Measurements from ENCODE around the gene MCC. TPM values are rescaled to one million over a fixed set of nuclear protein-coding genes. Genes with fewer than 3 reads are reported as not detected.

MCC gene
- polyA plus RNA-seq, 4 donors = 0.45 to 3.5 (median 1.6) TPM

GRCh38 chr5:113450462-113450861 lies 37.8 kb downstream of the MCC start:
- no peak for FAIRE-seq
- Histone ChIP-seq H3K4me1 (ENCODE audit: control insufficient read depth in 3 of 3, insufficient read depth in 2 of 3, low read depth in 1 of 3, low read length in 2 of 3) (no peaks in the 10 kb centered on the region), H3K4me3 (ENCODE audit: low read depth in 1 of 3, low read length in 3 of 3) (no peak overlapping the region), H3K27me3 (ENCODE audit: control insufficient read depth in 3 of 3, insufficient read depth in 3 of 3, low read length in 3 of 3) (no peaks in the 10 kb centered on the region), H3K36me3 (ENCODE audit: control insufficient read depth in 3 of 3, insufficient read depth in 2 of 3, low read depth in 1 of 3, low read length in 3 of 3) (no peaks in the 10 kb centered on the region), H3K27ac (ENCODE audit: low read depth in 1 of 3, low read length in 2 of 3) (no peak overlapping the region), H3K9me3 (ENCODE audit: control insufficient read depth in 2 of 2, insufficient read depth in 1 of 2, low read depth in 1 of 2, low read length in 1 of 2) (no peaks in the 10 kb centered on the region)
- no peak for DNase-seq
- 66 to 77% (median 76%) methylated on average over 2 of the region's 2 CpGs for WGBS, 3 donors

- WGBS, 3 donors = 42 to 65% (median 49%) methylated on average over 3 of the region's 3 CpGs
- Histone ChIP-seq H3K27ac (ENCODE audit: low read depth in 1 of 3, low read length in 2 of 3) (no peak overlapping the region), H3K27me3 (ENCODE audit: control insufficient read depth in 3 of 3, insufficient read depth in 3 of 3, low read length in 3 of 3) (no peaks in the 10 kb centered on the region), H3K36me3 (ENCODE audit: control insufficient read depth in 3 of 3, insufficient read depth in 2 of 3, low read depth in 1 of 3, low read length in 3 of 3) (no peaks in the 10 kb centered on the region), H3K4me1 (ENCODE audit: control insufficient read depth in 3 of 3, insufficient read depth in 2 of 3, low read depth in 1 of 3, low read length in 2 of 3) (no peaks in the 10 kb centered on the region), H3K9me3 (ENCODE audit: control insufficient read depth in 2 of 2, insufficient read depth in 1 of 2, low read depth in 1 of 2, low read length in 1 of 2) (no peaks in the 10 kb centered on the region), H3K4me3 (ENCODE audit: low read depth in 1 of 3, low read length in 3 of 3) (no peak overlapping the region)
- FAIRE-seq (no peak), DNase-seq (no peak)
These were observed 40.0 kb downstream of the MCC start for GRCh38 chr5:113448252-113448651.

GRCh38 chr5:113447498-113448050 lies 40.7 kb downstream of the MCC start:
- 62 to 70% (median 70%) methylated on average over 4 of the region's 4 CpGs for WGBS, 3 donors

GRCh38 chr5:113446358-113446927 lies 41.8 kb downstream of the MCC start:
- H3K27ac ChIP-seq (ENCODE audit: low read depth in 1 of 3, low read length in 2 of 3) = no peak overlapping the region
- 72 to 81% (median 73%) methylated on average over 2 of the region's 2 CpGs for WGBS, 3 donors
- H3K4me1 ChIP-seq (ENCODE audit: control insufficient read depth in 3 of 3, insufficient read depth in 2 of 3, low read depth in 1 of 3, low read length in 2 of 3) = no peaks in the 10 kb centered on the region
- H3K9me3 ChIP-seq (ENCODE audit: control insufficient read depth in 2 of 2, insufficient read depth in 1 of 2, low read depth in 1 of 2, low read length in 1 of 2) = no peaks in the 10 kb centered on the region
- H3K36me3 ChIP-seq (ENCODE audit: control insufficient read depth in 3 of 3, insufficient read depth in 2 of 3, low read depth in 1 of 3, low read length in 3 of 3) = no peaks in the 10 kb centered on the region
- DNase-seq (no peak), FAIRE-seq (no peak)
- H3K4me3 ChIP-seq (ENCODE audit: low read depth in 1 of 3, low read length in 3 of 3) = no peak overlapping the region
- no peaks in the 10 kb centered on the region for H3K27me3 ChIP-seq (ENCODE audit: control insufficient read depth in 3 of 3, insufficient read depth in 3 of 3, low read length in 3 of 3)

More at GRCh38 chr5:113447498-113448050, 40.7 kb downstream of the MCC start:
- H3K9me3 ChIP-seq (ENCODE audit: control insufficient read depth in 2 of 2, insufficient read depth in 1 of 2, low read depth in 1 of 2, low read length in 1 of 2) = no peaks in the 10 kb centered on the region
- H3K27ac ChIP-seq (ENCODE audit: low read depth in 1 of 3, low read length in 2 of 3) = no peak overlapping the region
- DNase-seq (peak in 1 of 2 donors; percentile 8), FAIRE-seq (no peak)
- H3K36me3 ChIP-seq (ENCODE audit: control insufficient read depth in 3 of 3, insufficient read depth in 2 of 3, low read depth in 1 of 3, low read length in 3 of 3) = no peaks in the 10 kb centered on the region
- H3K4me3 ChIP-seq (ENCODE audit: low read depth in 1 of 3, low read length in 3 of 3) = no peak overlapping the region
- H3K27me3 ChIP-seq (ENCODE audit: control insufficient read depth in 3 of 3, insufficient read depth in 3 of 3, low read length in 3 of 3) = no peaks in the 10 kb centered on the region
- H3K4me1 ChIP-seq (ENCODE audit: control insufficient read depth in 3 of 3, insufficient read depth in 2 of 3, low read depth in 1 of 3, low read length in 2 of 3) = no peaks in the 10 kb centered on the region

- H3K27ac ChIP-seq (ENCODE audit: low read depth in 1 of 3, low read length in 2 of 3) = no peak overlapping the region
- H3K9me3 ChIP-seq (ENCODE audit: control insufficient read depth in 2 of 2, insufficient read depth in 1 of 2, low read depth in 1 of 2, low read length in 1 of 2) = no peaks in the 10 kb centered on the region
- no peaks in the 10 kb centered on the region for H3K4me1 ChIP-seq (ENCODE audit: control insufficient read depth in 3 of 3, insufficient read depth in 2 of 3, low read depth in 1 of 3, low read length in 2 of 3)
- no peaks in the 10 kb centered on the region for H3K36me3 ChIP-seq (ENCODE audit: control insufficient read depth in 3 of 3, insufficient read depth in 2 of 3, low read depth in 1 of 3, low read length in 3 of 3)
- no peaks in the 10 kb centered on the region for H3K27me3 ChIP-seq (ENCODE audit: control insufficient read depth in 3 of 3, insufficient read depth in 3 of 3, low read length in 3 of 3)
- WGBS, 3 donors = 44 to 50% (median 47%) methylated on average over 1 of the region's 1 CpG
- no peak for FAIRE-seq
- H3K4me3 ChIP-seq (ENCODE audit: low read depth in 1 of 3, low read length in 3 of 3) = no peak overlapping the region
- no peak for DNase-seq
These were observed 51.1 kb downstream of the MCC start for GRCh38 chr5:113437111-113437510.

- FAIRE-seq = no peak
- Histone ChIP-seq H3K27ac (ENCODE audit: low read depth in 1 of 3, low read length in 2 of 3) (no peak overlapping the region), H3K4me3 (ENCODE audit: low read depth in 1 of 3, low read length in 3 of 3) (no peak overlapping the region), H3K27me3 (ENCODE audit: control insufficient read depth in 3 of 3, insufficient read depth in 3 of 3, low read length in 3 of 3) (no peaks in the 10 kb centered on the region), H3K4me1 (ENCODE audit: control insufficient read depth in 3 of 3, insufficient read depth in 2 of 3, low read depth in 1 of 3, low read length in 2 of 3) (no peaks in the 10 kb centered on the region), H3K36me3 (ENCODE audit: control insufficient read depth in 3 of 3, insufficient read depth in 2 of 3, low read depth in 1 of 3, low read length in 3 of 3) (no peaks in the 10 kb centered on the region), H3K9me3 (ENCODE audit: control insufficient read depth in 2 of 2, insufficient read depth in 1 of 2, low read depth in 1 of 2, low read length in 1 of 2) (no peaks in the 10 kb centered on the region)
- no peak for DNase-seq
- 75 to 83% (median 78%) methylated on average over 4 of the region's 4 CpGs for WGBS, 3 donors
These were observed 52.7 kb downstream of the MCC start for GRCh38 chr5:113435575-113435974.

GRCh38 chr5:113434889-113435288 lies 53.4 kb downstream of the MCC start, which contains the start of gene TSSK1B:
TSS of gene TSSK1B (minus strand) at chr5:113434989. CDS start at chr5:113434839, 150 bp downstream.
- no peaks in the 10 kb centered on the region for H3K27me3 ChIP-seq (ENCODE audit: control insufficient read depth in 3 of 3, insufficient read depth in 3 of 3, low read length in 3 of 3)
- H3K36me3 ChIP-seq (ENCODE audit: control insufficient read depth in 3 of 3, insufficient read depth in 2 of 3, low read depth in 1 of 3, low read length in 3 of 3) = no peaks in the 10 kb centered on the region
- FAIRE-seq = no peak
- H3K4me3 ChIP-seq (ENCODE audit: low read depth in 1 of 3, low read length in 3 of 3) = no peak within 1 kb of the TSS
- no peaks in the 10 kb centered on the region for H3K9me3 ChIP-seq (ENCODE audit: control insufficient read depth in 2 of 2, insufficient read depth in 1 of 2, low read depth in 1 of 2, low read length in 1 of 2)
- H3K27ac ChIP-seq (ENCODE audit: low read depth in 1 of 3, low read length in 2 of 3) = no peak within 1 kb of the TSS
- DNase-seq = no peak
- no peaks in the 10 kb centered on the region for H3K4me1 ChIP-seq (ENCODE audit: control insufficient read depth in 3 of 3, insufficient read depth in 2 of 3, low read depth in 1 of 3, low read length in 2 of 3)
- WGBS, 3 donors = 80 to 85% (median 81%) methylated on average over 3 of the region's 3 CpGs

GRCh38 chr5:113433862-113434612 lies 54.2 kb downstream of the MCC start:
- no peak overlapping the region for H3K4me3 ChIP-seq (ENCODE audit: low read depth in 1 of 3, low read length in 3 of 3)
- DNase-seq (no peak), FAIRE-seq (no peak)
- H3K27ac ChIP-seq (ENCODE audit: low read depth in 1 of 3, low read length in 2 of 3) = no peak overlapping the region
- H3K27me3 ChIP-seq (ENCODE audit: control insufficient read depth in 3 of 3, insufficient read depth in 3 of 3, low read length in 3 of 3) = no peaks in the 10 kb centered on the region
- WGBS, 3 donors = 94 to 95% (median 95%) methylated on average over 38 of the region's 38 CpGs
- no peaks in the 10 kb centered on the region for H3K9me3 ChIP-seq (ENCODE audit: control insufficient read depth in 2 of 2, insufficient read depth in 1 of 2, low read depth in 1 of 2, low read length in 1 of 2)
- no peaks in the 10 kb centered on the region for H3K4me1 ChIP-seq (ENCODE audit: control insufficient read depth in 3 of 3, insufficient read depth in 2 of 3, low read depth in 1 of 3, low read length in 2 of 3)
- no peaks in the 10 kb centered on the region for H3K36me3 ChIP-seq (ENCODE audit: control insufficient read depth in 3 of 3, insufficient read depth in 2 of 3, low read depth in 1 of 3, low read length in 3 of 3)

Data from small intestine (tissue), 7 donors.